Keratinocyte (primary cell): ENCODE measurements around the gene ANTKMT. TPM values are rescaled to one million over a fixed set of nuclear protein-coding genes. Genes with fewer than 3 reads are reported as not detected.

Experiments used
- DNase-seq: peaks from one replicate; pipeline ENCODE4 v3.0.0-alpha.2; 2011; ENCODE audit warnings: low read depth, missing footprints, low spot score
- FAIRE-seq: peaks from 2 replicates; lab custom pipeline; 2011; peaks lifted over from hg19 to GRCh38; lab: Jason Lieb, UNC
- H2AFZ ChIP-seq: 2 replicates; pipeline ENCODE4 v1.6.0; 2012; ENCODE audit warnings: low read length, control low read depth, inconsistent platforms; ENCODE audit not compliant: control insufficient read depth
- H3K27ac ChIP-seq: 2 replicates; pipeline ENCODE4 v1.5.1; 2011; ENCODE audit warnings: low read length; ENCODE audit not compliant: control insufficient read depth, insufficient read depth
- H3K27me3 ChIP-seq: 3 replicates; pipeline ENCODE4 v1.6.0; 2011; ENCODE audit warnings: low read length; ENCODE audit not compliant: control insufficient read depth, insufficient read depth; ENCODE audit errors: extremely low read depth
- H3K36me3 ChIP-seq, 2 experiments: 2 replicates in 1 of 2; 3 replicates in 1 of 2; pipeline ENCODE4 v1.5.1; 2011; ENCODE audit warnings: low read length in 2 of 2, mild to moderate bottlenecking in 1 of 2; ENCODE audit not compliant: control insufficient read depth in 2 of 2, insufficient read depth in 2 of 2; ENCODE audit errors: extremely low read depth in 1 of 2
- H3K4me1 ChIP-seq: 3 replicates; pipeline ENCODE4 v1.5.1; 2011; ENCODE audit warnings: low read length; ENCODE audit not compliant: control insufficient read depth, insufficient read depth; ENCODE audit errors: extremely low read depth
- H3K4me2 ChIP-seq: 3 replicates; pipeline ENCODE4 v1.6.0; 2011; ENCODE audit warnings: low read depth, low read length; ENCODE audit not compliant: control insufficient read depth, insufficient read depth; ENCODE audit errors: extremely low read depth
- H3K4me3 ChIP-seq, 3 experiments: fragments of 200-600 bp in 1 of 3; sonication (generic) in 1 of 3; 2 replicates in 2 of 3; 3 replicates in 1 of 3; pipeline ENCODE4 v1.5.1; 2011 to 2016; ENCODE audit warnings: low read length in 3 of 3, mild to moderate bottlenecking in 3 of 3, control low read depth in 2 of 3, inconsistent platforms in 1 of 3, low read depth in 1 of 3, mixed read lengths in 1 of 3, mixed run types in 1 of 3, moderate library complexity in 1 of 3; ENCODE audit not compliant: control insufficient read depth in 2 of 3, insufficient read depth in 2 of 3; ENCODE audit errors: extremely low read depth in 1 of 3
- H3K79me2 ChIP-seq: 2 replicates; pipeline ENCODE4 v1.6.0; 2012; ENCODE audit warnings: low read length; ENCODE audit not compliant: control insufficient read depth, insufficient read depth
- H3K9ac ChIP-seq: 3 replicates; pipeline ENCODE4 v1.6.0; 2011; ENCODE audit warnings: low read length; ENCODE audit not compliant: control insufficient read depth, insufficient read depth; ENCODE audit errors: extremely low read depth
- H3K9me1 ChIP-seq: 3 replicates; pipeline ENCODE4 v1.6.0; 2011; ENCODE audit warnings: low read length; ENCODE audit not compliant: control insufficient read depth, insufficient read depth; ENCODE audit errors: extremely low read depth
- H3K9me3 ChIP-seq: 2 replicates; pipeline ENCODE4 v1.5.1; 2012; ENCODE audit warnings: low read depth, low read length; ENCODE audit not compliant: control insufficient read depth
- H4K20me1 ChIP-seq: 3 replicates; pipeline ENCODE4 v1.6.0; 2011; ENCODE audit warnings: low read length; ENCODE audit not compliant: control insufficient read depth, insufficient read depth; ENCODE audit errors: extremely low read depth
- CTCF ChIP-seq, 3 experiments: IDR thresholded peaks in 1 of 3; conservative IDR thresholded peaks in 1 of 3; optimal IDR thresholded peaks in 1 of 3; 2 replicates in 2 of 3; 3 replicates in 1 of 3; pipeline versions ENCODE3 to v1.5.1; 2011; ENCODE audit warnings: low read length in 3 of 3, mild to moderate bottlenecking in 3 of 3, moderate library complexity in 2 of 3, control low read depth in 1 of 3, inconsistent platforms in 1 of 3; ENCODE audit not compliant: insufficient read depth in 2 of 3; ENCODE audit errors: extremely low read depth in 1 of 3
- EZH2 ChIP-seq: IDR thresholded peaks from one replicate; pipeline ENCODE4 v1.6.1; 2012; ENCODE audit warnings: inconsistent platforms, mild to moderate bottlenecking, low read length, moderate library complexity
- dilution Hi-C: fragments of 300-500 bp; cut with MboI; formaldehyde crosslinking; loops from one replicate; pipeline ENCODE4 v1.7.0; 2020; ENCODE audit warnings: low sequenced_read_pairs; ENCODE audit not compliant: extremely low pct_ligation_motif_present
- polyA plus RNA-seq, 5 experiments: library from polyadenylated mRNA; depleted of rRNA in 3 of 5; stranded (reverse) in 3 of 5; stranded (forward) in 1 of 5; unstranded in 1 of 5; fragments of >200 nt; gene quantifications; 1 replicate in 1 of 5; 2 replicates in 3 of 5; 3 replicates in 1 of 5; pipeline versions ENCODE4 v1.2.1 to v1.2.3, GENCODE V29; 2011 to 2012; ENCODE audit warnings: missing spikeins in 2 of 5, low read depth in 1 of 5, low replicate concordance in 1 of 5

The ANTKMT gene
- polyA plus RNA-seq, 1 donor (not counting 4 experiments of a cell fraction or from before 2014, with no cell fraction given) = 5.6 TPM

GRCh38 chr16:743794-744500, 23.0 kb downstream of the ANTKMT start:
- H2AFZ ChIP-seq = no peak overlapping the region
- no peaks in the 10 kb centered on the region for H3K9me1 ChIP-seq
- H3K79me2 ChIP-seq = peaks cover 12% of the 10 kb centered on the region
- H3K27me3 ChIP-seq = no peaks in the 10 kb centered on the region
- no peaks in the 10 kb centered on the region for H3K9me3 ChIP-seq
- DNase-seq (no peak), FAIRE-seq (no peak)
- H4K20me1 ChIP-seq = no peaks in the 10 kb centered on the region
- H3K9ac ChIP-seq = no peak overlapping the region
- H3K4me3 ChIP-seq = no peak overlapping the region
- H3K36me3 ChIP-seq = peaks cover 0 to 4% of the 10 kb centered on the region in 2 experiments
- TF ChIP-seq EZH2 (no peak), CTCF (optimal IDR thresholded peaks at IDR 0.05 in 1 of 3, IDR thresholded peaks at IDR 0.05 in 1 of 3, conservative IDR thresholded peaks at IDR 0.05 in 1 of 3; ENCODE audit: extremely low read depth in 1 of 3, insufficient read depth in 2 of 3, low read length in 3 of 3) (peak in 1 of 3 experiments; percentile 30)
- no peak overlapping the region for H3K27ac ChIP-seq
- dilution Hi-C loops = no loop called here
- peaks cover 11% of the 10 kb centered on the region for H3K4me1 ChIP-seq
- no peak overlapping the region for H3K4me2 ChIP-seq

GRCh38 chr16:745739-746138, 24.8 kb downstream of the ANTKMT start:
- Histone ChIP-seq H4K20me1 (no peaks in the 10 kb centered on the region), H3K4me3 (no peak overlapping the region), H3K9me1 (no peaks in the 10 kb centered on the region), H3K36me3 (no peaks in the 10 kb centered on the region), H3K27me3 (no peaks in the 10 kb centered on the region), H2AFZ (no peak overlapping the region), H3K4me1 (peaks cover 3% of the 10 kb centered on the region), H3K9ac (no peak overlapping the region), H3K4me2 (no peak overlapping the region), H3K27ac (no peak overlapping the region), H3K9me3 (no peaks in the 10 kb centered on the region), H3K79me2 (no peaks in the 10 kb centered on the region)
- dilution Hi-C loops = no loop called here
- no peak for FAIRE-seq
- no peak for DNase-seq
- TF ChIP-seq CTCF (optimal IDR thresholded peaks at IDR 0.05 in 1 of 3, IDR thresholded peaks at IDR 0.05 in 1 of 3, conservative IDR thresholded peaks at IDR 0.05 in 1 of 3; ENCODE audit: extremely low read depth in 1 of 3, insufficient read depth in 2 of 3, low read length in 3 of 3) (peak; percentile 22 to 73 (median 68)), EZH2 (no peak)
